ENCODE results near the gene TAMALIN.

Gene TAMALIN

DNA sequence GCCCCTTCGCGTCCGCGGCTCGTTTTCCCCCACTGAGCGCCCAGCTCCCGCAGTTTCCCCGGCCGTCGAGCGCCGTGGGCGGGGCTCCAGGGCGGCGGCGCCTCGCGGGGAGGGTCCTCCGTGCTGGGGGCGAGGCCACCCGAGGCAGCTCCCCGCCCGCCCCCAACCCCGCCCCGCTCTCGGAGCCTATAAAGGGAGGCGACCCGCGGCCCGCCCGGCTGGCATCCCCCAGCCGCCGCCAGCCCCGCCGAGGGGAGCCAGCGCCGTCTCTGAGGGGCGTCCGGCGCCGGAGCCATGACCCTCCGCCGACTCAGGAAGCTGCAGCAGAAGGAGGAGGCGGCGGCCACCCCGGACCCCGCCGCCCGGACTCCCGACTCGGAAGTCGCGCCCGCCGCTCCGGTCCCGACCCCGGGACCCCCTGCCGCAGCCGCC lies at the start of gene TAMALIN:
Gene TAMALIN, plus strand, starts transcription at position 221 of the 432 bp plus-strand sequence. Its CDS starts 74 bp downstream, at position 295.
- peak; percentile 92 for DNase-seq (ENCODE audit: low spot score)

DNA sequence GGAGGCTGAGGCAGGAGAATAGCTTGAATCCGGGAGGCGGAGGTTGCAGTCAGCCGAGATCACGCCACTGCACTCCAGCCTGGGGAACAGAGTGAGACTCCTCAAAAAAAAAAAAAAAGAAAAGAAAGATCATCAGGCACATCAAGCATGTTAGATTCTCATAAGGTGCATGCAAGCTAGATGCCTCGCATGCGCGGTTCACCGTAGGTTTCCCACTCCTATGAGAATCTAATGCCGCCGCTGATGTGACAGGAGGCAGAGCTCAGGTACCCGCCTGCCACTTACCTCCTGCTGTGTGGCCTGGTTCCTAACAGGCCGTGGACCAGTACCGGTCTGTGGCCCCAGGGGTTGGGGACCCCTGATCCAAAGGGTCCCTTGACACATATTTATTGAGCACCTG lies 48.2 kb upstream of the TAMALIN start:
- DNase-seq (ENCODE audit: low spot score) = no peak

DNA sequence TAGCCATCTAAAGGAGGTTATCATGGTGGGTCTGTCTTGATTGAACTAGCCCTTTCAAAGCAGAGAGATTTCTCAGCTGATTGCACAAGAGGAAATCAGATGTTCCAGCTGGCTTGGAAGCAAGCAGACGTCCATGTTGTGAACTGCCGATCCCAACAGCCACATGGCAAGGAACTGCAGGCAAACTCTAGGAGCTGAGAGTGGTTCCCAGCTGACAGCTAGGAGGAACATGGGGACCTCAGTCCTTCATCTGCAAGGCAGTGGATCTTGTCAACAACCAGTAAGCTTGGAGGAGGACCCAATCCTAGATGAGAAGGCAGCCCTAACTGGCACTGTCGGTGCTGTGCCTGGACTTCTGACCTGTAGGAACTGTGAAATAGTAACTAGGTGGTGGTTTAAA lies 47.5 kb upstream of the TAMALIN start:
- DNase-seq (ENCODE audit: low spot score) = peak; percentile 53

DNA sequence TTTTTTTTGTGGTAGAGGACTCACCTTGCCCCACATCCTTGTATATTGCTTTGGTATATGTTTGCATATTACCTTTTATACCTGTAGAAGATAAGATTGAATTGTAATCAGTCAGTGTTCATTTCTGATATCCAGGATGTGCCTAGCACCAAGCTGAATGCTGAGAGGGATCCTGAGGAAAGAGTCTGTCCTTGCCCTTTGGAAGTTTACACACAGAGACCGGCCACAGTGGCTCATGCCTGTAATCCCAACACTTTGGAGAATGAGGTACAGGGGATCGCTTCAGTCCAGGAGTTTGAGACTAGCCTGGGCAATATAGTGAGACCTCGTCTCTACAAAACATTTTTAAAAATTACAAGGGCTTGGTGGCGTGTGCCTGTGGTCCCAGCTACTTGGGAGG lies 46.8 kb upstream of the TAMALIN start:
- DNase-seq (ENCODE audit: low spot score) = no peak

DNA sequence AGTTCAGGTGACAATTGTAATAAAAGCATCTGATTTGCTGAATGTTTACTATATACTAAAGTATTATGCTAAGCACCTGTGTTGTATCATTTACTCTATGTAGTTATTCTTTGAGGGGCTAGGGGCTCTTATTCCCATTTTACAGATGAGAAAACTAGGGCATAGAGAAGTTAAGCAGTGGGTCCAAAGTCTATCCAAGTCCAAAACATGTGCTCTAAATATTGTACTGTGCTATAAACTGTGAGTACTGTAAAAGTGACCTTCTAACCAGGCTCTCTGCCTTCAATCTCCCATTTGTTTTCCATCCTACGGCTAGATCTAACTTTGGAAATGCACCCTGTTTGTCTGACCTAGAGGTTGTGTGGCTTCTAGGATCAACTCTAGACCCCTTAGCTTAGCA lies 46.3 kb upstream of the TAMALIN start:
- no peak for DNase-seq (ENCODE audit: low spot score)

DNA sequence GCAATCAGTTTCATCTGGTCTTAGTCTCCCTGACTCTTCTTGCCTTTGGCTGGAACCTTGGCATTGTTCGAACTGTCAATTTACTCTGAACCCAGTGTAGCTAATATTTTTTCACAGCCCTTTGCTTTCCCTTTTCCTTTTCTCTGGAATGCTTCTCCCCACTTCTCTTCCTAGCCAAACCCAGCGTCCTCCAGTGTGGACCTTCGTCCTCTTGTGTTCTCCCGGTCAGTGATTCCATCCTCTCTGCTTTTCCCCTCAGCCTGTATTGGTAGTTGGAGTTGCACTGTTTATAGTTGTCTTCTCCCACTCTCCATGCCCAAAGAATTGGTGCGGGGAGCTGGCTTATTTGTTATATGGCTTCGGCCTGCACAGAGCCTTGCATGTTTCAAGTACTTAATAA lies 45.9 kb upstream of the TAMALIN start:
- no peak for DNase-seq (ENCODE audit: low spot score)

DNA sequence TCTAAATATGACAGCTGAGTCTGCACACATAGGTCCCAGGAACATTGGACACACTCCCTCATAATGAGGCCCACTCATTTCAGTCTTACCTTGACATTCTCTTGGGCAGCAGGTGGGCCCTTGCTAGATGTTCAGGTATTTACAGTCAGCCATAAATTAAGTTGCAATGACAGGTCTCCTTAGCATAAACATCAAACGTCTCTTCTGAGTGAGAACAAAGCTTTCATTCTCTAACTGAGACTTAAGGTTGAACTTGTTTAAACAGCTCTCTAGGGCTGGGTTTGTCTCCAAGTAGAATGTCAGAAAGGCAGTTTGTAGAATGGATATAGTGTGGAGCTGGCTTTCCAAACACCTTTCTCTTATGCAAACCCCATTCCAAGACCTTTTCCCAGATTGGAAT lies 44.9 kb upstream of the TAMALIN start:
- DNase-seq (ENCODE audit: low spot score) = no peak

DNA sequence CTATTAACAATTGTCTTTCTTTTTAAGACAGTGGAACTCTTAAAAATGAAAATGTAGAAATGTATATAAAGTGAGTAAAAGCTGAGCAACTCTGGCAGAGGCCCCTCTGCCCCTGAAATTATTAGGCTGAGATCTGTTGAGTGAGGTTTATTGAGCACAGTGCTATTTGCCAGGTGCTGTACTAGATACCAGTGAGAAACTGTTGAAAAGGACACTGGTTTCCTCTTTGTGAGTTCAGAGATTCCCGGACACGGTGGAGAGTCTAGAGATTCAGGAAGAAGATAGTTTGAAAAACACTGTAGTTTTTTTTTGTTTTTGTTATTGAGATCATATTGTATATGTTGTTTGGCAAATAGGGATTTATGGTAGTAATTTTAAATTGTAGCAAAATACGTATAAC lies 44.0 kb upstream of the TAMALIN start:
- no peak for DNase-seq (ENCODE audit: low spot score)

DNA sequence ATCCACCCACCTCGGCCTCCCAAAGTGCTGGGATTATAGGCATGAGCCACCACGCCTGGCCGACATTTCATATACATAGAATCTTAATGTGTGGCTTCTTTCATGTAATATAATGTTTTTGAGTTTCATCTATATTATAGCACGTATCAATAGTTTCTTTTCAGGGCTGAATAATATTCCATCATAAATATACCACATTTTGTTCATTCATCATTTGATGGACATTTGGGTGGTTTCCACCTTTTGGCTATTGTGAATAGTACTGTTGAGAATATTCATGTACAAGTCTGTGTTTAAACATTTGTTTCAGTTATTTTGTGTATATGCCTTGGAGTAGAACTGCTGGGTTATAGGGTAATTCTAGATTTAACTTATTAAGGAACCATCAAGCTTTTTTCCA lies 43.3 kb upstream of the TAMALIN start:
- no peak for DNase-seq (ENCODE audit: low spot score)

DNA sequence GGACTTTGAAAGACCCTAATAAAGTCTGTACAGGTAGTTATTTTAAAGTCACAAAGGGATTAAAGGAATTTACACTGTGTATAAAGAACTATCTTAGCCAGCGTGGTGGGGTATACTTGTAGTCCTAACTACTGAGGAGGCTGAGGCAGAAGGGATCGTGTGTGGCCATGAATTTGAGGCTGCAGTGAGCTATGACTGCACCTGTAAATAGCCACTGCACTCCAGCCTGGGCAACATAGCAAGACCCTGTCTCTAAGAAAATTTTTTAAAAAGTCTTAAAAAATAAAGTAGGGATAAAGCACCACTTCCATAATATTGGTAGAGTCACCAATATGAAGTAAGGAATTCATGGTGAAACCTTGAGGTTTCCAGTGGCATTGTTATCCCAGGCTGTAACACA lies 37.1 kb upstream of the TAMALIN start:
- no peak for DNase-seq (ENCODE audit: low spot score)

DNA sequence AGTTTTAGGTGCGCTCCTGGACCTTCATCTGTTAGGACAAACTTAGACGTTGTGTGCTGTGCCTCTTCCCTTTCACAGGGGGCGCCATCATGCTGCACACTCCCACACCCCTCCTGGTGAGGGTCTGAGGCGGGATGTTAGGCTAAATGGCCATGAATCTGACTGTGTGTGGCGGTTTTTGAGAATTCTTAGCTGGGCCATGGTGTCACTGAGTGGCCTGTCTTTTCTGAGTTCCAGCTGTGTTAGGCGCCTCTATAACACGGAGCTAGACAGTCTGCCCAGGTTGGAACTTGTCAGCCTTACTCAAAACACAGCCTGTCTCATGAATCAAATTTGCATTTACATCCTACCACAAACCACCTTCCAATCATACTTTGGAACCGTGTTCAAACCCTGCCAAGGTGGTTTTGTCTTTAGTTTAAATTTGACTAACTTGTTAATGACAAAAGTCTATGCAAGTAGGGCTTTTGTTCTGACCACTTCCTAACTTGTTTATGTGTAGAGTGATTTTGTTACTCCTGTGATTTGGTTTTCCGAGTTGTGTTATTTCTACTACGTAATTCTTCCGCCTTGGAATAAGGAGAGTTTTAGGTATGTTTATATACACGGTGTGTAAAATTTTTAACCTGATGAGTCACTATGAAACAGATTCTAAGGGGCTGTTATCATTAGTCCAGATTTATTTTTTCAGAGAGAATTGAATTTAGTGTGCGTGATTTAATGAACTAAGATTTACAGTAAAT lies 35.7 kb upstream of the TAMALIN start:
- DNase-seq (ENCODE audit: low spot score) = no peak

DNA sequence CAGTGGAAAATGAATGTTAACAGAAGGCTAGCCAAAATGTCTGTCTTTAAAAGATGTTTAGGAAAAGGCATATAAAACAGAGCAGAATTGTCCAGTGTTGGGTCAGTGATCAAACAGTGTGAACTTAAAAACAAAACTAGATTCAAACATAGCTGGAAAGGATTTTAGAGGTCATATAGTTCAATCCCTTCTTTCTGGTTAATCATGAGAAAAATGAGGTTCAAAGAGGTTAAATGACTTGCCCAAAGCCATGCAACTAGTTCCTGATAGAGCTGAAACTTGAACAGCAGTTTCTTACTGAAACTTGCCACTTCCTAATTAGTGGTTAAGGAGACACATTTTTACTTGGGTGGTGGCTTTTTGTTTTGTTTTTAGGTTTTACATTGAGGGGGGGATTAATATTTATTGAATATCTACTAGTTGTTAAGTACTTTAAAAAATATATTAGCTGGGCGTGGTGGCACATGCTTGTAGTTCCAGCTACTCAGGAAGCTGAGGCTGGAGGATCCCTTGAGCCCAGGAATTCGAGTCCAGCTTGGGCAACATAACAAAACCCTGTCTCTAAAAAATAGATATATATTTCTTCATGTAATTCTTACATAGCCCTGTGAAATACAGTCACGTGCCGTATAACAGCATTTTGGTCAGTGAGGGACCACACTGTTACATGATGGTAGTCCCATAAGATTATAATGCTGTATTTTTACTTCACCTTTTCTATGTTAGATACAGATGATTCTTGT lies 34.9 kb upstream of the TAMALIN start:
- no peak for DNase-seq (ENCODE audit: low spot score)

DNA sequence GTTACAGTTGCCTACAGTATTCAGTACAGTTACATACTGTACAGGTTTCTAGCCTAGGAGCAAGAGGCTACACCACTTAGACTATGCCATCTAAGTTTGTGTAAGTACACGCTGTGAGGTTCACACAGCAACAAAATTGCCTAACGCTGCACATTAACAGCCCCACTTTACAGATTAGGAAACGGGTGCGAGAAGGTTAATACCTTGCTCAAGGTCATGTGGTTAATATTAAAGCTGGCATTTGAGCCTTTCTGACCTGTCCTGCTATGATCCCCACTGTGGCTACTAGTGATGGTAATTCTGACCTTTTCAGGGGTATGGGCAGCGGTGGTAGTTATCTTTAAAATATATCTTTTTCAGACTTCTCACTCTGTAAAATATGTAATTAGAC lies 34.3 kb upstream of the TAMALIN start:
- DNase-seq (ENCODE audit: low spot score) = no peak

DNA sequence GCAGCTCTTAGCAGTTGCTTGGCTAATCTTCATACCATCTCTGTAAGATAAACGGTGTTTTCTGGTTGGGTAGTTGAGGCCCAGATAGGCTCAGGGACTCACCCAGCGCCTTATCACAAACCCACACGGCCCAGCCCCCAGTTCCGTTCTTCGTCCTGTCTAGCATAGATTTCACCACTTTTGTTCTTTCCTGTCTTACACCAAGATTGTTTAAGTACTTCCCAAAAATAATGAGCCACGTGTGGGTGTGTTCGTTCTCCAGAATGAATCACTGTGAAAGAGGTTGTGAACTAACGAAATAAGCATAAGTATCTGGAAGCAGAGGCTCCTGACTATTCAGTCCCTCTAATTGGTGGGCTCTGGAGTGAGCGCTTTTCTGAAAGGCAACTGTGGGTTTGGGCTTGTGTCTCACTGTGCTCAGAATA lies 33.9 kb upstream of the TAMALIN start:
- peak; percentile 68 for DNase-seq (ENCODE audit: low spot score)

DNA sequence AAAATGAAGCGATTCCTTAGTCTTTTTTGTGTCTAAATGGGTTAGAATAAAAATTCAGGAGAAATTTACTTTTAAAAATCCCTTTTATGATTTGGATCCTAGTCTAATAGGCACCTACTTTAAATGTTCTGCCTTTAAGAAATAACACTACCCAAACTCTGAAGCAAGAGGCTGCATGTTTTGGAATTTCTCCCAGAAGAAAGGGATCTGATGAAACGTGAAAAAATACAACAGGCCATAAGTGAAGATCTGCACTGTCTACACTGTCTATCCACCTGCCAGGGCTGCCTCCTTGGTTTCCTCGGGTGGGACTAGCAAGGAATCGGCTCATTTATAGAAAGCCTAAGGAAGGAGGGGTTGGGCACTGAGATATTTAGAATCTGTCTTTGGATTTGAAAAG lies 33.2 kb upstream of the TAMALIN start:
- DNase-seq (ENCODE audit: low spot score) = peak; percentile 62

DNA sequence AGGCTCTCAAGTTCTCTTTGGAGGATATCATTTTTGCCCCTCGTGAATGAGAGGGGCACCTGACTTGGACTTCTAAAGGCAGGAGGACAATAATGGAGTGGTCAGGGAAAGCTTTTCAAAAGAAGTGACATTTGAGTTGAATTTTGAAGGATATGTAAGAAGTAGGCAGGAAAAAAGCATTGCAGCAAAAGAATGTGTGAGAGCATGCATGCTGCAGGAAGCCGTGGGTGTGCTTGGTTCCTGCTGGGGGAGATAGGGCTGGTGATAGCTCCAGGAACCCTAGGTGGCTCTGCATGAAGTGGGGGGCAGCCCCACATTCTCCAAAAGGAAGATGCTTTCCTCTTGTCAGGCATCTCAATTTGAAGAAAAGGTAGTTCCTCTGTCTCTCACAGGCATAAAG lies 32.1 kb upstream of the TAMALIN start:
- DNase-seq (ENCODE audit: low spot score) = no peak

DNA sequence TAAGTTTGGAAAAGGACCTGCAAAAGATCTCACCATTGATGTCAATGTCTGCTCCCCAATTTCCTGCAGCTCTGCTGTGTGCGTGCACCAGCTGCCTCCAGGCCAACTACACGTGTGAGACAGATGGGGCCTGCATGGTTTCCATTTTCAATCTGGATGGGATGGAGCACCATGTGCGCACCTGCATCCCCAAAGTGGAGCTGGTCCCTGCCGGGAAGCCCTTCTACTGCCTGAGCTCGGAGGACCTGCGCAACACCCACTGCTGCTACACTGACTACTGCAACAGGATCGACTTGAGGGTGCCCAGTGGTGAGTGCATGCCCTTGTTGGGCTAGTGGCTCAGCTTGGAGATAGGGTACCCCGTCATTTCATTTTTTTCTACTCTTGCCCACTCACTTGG lies 31.6 kb upstream of the TAMALIN start:
- DNase-seq (ENCODE audit: low spot score) = no peak

DNA sequence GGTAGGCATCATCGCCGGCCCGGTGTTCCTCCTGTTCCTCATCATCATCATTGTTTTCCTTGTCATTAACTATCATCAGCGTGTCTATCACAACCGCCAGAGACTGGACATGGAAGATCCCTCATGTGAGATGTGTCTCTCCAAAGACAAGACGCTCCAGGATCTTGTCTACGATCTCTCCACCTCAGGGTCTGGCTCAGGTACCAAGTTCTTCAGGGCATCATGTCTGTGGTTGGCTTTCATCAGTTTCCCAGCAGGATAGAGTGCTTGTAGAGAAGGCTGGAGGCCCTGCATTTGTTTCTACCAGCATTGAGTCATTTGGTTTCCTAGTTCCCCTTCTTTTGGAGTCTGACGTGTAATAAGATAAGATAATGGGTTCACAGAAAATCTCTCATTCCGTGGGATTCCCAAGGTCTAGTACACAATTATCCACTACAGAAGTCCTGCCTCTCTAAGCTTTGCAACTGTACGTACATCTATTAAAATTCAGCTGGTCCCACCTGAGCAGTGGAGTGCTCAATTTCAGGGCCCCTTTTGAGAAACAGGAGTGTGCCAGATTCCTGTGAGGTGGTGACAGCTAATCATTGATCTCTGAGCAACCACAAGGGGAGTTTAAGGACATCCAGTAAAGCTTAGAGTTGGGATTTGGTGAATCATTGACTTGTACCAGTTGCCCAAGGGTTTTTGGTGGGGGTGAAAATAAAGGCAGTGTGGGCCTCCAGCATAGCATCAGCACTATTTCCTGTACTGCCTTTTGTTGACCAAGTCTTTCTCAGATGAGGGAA lies 30.2 kb upstream of the TAMALIN start:
- no peak for DNase-seq (ENCODE audit: low spot score)

DNA sequence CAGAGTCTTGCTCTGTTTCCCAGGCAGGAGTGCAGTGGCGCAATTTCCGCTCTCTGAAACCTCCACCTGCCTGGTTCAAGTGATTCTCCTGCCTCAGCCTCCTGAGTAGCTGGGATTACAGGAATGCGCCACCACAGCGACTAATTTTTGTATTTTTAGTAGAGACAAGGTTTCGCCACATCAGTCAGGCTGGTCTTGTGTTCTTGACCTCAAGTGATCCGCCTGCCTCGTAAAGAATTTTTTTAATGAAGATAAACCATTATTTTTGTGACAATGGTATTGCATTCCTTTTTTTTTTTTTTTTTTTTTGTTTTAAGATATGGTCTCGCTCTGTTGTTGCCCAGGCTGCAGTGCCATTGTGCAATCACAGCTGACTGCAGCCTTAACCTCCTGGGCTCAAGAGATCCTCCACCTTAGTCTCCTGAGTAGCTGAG lies 29.4 kb upstream of the TAMALIN start:
- no peak for DNase-seq (ENCODE audit: low spot score)

DNA sequence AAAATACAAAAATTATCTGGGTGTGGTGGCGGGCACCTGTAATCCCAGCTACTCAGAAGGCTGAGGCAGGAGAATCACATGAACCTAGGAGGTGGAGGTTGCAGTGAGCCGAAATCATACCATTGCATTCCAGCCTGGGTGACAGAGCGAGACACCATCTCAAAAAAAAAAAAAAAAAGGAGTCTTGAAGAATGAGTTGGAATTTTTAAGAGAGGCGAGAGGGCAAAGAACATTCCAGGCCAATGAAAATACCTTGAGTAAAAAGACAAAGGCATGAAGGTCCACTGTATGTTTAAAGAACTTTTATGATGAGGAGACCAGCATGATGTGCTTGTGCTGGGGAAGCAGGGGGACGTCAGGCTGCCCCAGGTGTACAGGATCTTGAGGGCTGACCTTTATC lies 27.4 kb upstream of the TAMALIN start:
- DNase-seq (ENCODE audit: low spot score) = peak; percentile 36

DNA sequence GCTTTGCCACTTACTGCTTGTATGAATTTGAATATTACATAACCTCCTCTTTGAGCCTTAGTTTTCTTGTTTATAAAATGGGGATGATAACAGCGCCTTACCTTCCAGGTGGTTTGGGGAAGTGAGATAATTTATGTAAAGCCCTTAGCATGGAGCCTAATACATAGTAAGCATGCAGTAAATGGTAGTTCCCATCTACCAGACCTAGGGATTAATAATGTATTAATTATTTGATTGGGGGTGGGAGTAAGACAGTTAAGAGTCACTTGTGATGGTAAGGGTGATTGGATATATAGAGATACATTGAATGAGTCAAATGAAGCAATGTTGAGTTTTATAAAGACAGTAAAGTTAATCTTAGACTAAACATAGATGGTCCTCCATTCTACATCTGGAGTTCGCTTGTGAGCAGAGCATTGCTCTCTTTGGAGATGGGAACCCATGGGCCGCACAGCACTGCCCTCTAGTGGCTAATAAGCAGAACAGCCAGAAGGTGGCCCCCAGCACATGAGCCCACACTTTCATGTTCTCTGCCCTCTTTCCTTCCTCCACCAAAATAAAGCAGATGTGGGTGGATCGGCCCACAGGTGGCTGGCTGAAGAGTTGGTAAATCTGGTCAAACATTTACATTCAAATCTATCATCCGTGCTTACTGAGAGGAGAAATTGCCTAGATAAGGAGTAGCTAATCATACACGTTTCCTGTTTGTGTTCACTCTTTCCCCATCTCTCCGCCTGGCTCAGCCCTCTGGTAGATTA lies 26.5 kb upstream of the TAMALIN start:
- DNase-seq (ENCODE audit: low spot score) = peak; percentile 91

DNA sequence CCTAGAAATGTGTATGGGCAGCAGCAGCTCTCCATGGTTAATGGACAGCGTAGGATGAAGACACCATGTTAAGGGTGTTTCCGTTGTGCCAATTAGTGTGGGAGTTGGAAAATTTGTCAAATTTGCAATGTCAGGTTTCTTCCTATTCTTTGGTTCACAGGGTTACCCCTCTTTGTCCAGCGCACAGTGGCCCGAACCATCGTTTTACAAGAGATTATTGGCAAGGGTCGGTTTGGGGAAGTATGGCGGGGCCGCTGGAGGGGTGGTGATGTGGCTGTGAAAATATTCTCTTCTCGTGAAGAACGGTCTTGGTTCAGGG lies 26.0 kb upstream of the TAMALIN start:
- DNase-seq (ENCODE audit: low spot score) = no peak

All from GM03348 (cell line).